HEK293 (cell line): ENCODE results near the gene XPO1.

Experiments
- CTCF ChIA-PET: fragments of 350-600 bp; formaldehyde crosslinking; extraction: SDS; loops from one replicate; lab custom pipeline; 2021; ENCODE audit warnings: antibody characterized with exemption; lab: Yijun Ruan, JAX
- POLR2A ChIA-PET: fragments of 300-600 bp; formaldehyde crosslinking; extraction: SDS; loops from one replicate; lab custom pipeline; 2020; ENCODE audit warnings: antibody characterized with exemption, inconsistent platforms; lab: Yijun Ruan, JAX
- H3K27ac ChIP-seq: fragments of 200-500 bp; sonication (Bioruptor generic); 2 replicates; pipeline ENCODE4 v1.5.1; 2014; ENCODE audit warnings: low read depth, low read length, control low read depth, inconsistent platforms; ENCODE audit errors: extremely low read depth
- H3K36me3 ChIP-seq, 2 experiments: fragments of 200-500 bp in 1 of 2; sonication (Bioruptor generic) in 1 of 2; 1 replicate in 1 of 2; 2 replicates in 1 of 2; pipeline ENCODE4 v1.5.1; 2014 to 2017; ENCODE audit warnings: inconsistent platforms in 2 of 2, low read length in 2 of 2; ENCODE audit not compliant: control insufficient read depth in 2 of 2, insufficient read depth in 1 of 2
- H3K4me1 ChIP-seq: fragments of 200-500 bp; sonication (Bioruptor generic); 2 replicates; pipeline ENCODE4 v1.5.1; 2014; ENCODE audit warnings: mild to moderate bottlenecking, low read length, inconsistent platforms; ENCODE audit not compliant: control insufficient read depth, insufficient read depth
- H3K4me3 ChIP-seq: 2 replicates; pipeline ENCODE4 v1.5.1; 2011; ENCODE audit warnings: low read depth, mild to moderate bottlenecking, control low read depth, low read length, moderate library complexity
- H3K9me3 ChIP-seq: fragments of 200-500 bp; sonication (Bioruptor generic); 2 replicates; pipeline ENCODE4 v1.5.1; 2014; ENCODE audit warnings: low read depth, low read length, inconsistent platforms; ENCODE audit not compliant: control insufficient read depth, insufficient read depth
- BCL11A ChIP-seq: fragments of 450-650 bp; formaldehyde crosslinking; IDR thresholded peaks from 2 replicates; pipeline ENCODE4 v1.5.1; 2016; ENCODE audit warnings: low read depth, missing biosample characterization, missing genetic modification characterization
- GFI1B ChIP-seq: fragments of 450-650 bp; formaldehyde crosslinking; IDR thresholded peaks from 2 replicates; pipeline ENCODE4 v1.5.1; 2016; ENCODE audit warnings: missing biosample characterization, missing genetic modification characterization
- PRDM6 ChIP-seq: fragments of 450-650 bp; formaldehyde crosslinking; IDR thresholded peaks from 2 replicates; pipeline ENCODE4 v1.5.1; 2017; ENCODE audit warnings: missing biosample characterization, missing genetic modification characterization
- RBAK ChIP-seq: fragments of 450-650 bp; formaldehyde crosslinking; IDR thresholded peaks from 2 replicates; pipeline ENCODE4 v1.5.1; 2016; ENCODE audit warnings: missing biosample characterization, missing genetic modification characterization
- REST ChIP-seq: fragments of 450-650 bp; formaldehyde crosslinking; IDR thresholded peaks from 2 replicates; pipeline ENCODE4 v1.5.1; 2016; ENCODE audit warnings: missing biosample characterization, missing genetic modification characterization
- SP2 ChIP-seq: fragments of 450-650 bp; formaldehyde crosslinking; IDR thresholded peaks from 2 replicates; pipeline ENCODE4 v1.5.1; 2016; ENCODE audit warnings: missing biosample characterization, missing genetic modification characterization
- TRIM28 ChIP-seq: IDR thresholded peaks from 2 replicates; pipeline ENCODE4 v1.6.1; 2011; ENCODE audit warnings: low read length, control low read depth, borderline replicate concordance
- WT1 ChIP-seq: fragments of 450-650 bp; formaldehyde crosslinking; IDR thresholded peaks from 2 replicates; pipeline ENCODE4 v1.5.1; 2016; ENCODE audit warnings: missing biosample characterization, missing genetic modification characterization
- ZFP3 ChIP-seq: fragments of 450-650 bp; formaldehyde crosslinking; IDR thresholded peaks from 2 replicates; pipeline ENCODE4 v1.5.1; 2016; ENCODE audit warnings: low read depth, missing biosample characterization, missing genetic modification characterization
- ZNF132 ChIP-seq: fragments of 450-650 bp; formaldehyde crosslinking; IDR thresholded peaks from 2 replicates; pipeline ENCODE4 v1.5.1; 2017; ENCODE audit warnings: missing biosample characterization, missing genetic modification characterization, borderline replicate concordance
- ZNF157 ChIP-seq: fragments of 450-650 bp; formaldehyde crosslinking; IDR thresholded peaks from 2 replicates; pipeline ENCODE4 v1.5.1; 2016; ENCODE audit warnings: missing biosample characterization, missing genetic modification characterization
- ZNF18 ChIP-seq: fragments of 450-650 bp; formaldehyde crosslinking; IDR thresholded peaks from 2 replicates; pipeline ENCODE4 v1.5.1; 2016; ENCODE audit warnings: missing biosample characterization, missing genetic modification characterization
- ZNF324 ChIP-seq: fragments of 450-650 bp; formaldehyde crosslinking; IDR thresholded peaks from 2 replicates; pipeline ENCODE4 v1.5.1; 2016; ENCODE audit warnings: missing biosample characterization, missing genetic modification characterization
- ZNF354C ChIP-seq: fragments of 450-650 bp; formaldehyde crosslinking; IDR thresholded peaks from 2 replicates; pipeline ENCODE4 v1.5.1; 2016; ENCODE audit warnings: missing biosample characterization, missing genetic modification characterization, low read depth, borderline replicate concordance
- ZNF391 ChIP-seq: fragments of 450-650 bp; formaldehyde crosslinking; IDR thresholded peaks from 2 replicates; pipeline ENCODE4 v1.5.1; 2016; ENCODE audit warnings: low read depth, missing biosample characterization, missing genetic modification characterization, borderline replicate concordance
- ZNF394 ChIP-seq: fragments of 450-650 bp; formaldehyde crosslinking; IDR thresholded peaks from 2 replicates; pipeline ENCODE4 v1.5.1; 2016; ENCODE audit warnings: missing biosample characterization, missing genetic modification characterization, mild to moderate bottlenecking, moderate library complexity, borderline replicate concordance
- ZNF423 ChIP-seq: fragments of 450-650 bp; formaldehyde crosslinking; IDR thresholded peaks from 2 replicates; pipeline ENCODE4 v1.5.1; 2016; ENCODE audit warnings: missing biosample characterization, missing genetic modification characterization
- ZNF48 ChIP-seq: fragments of 450-650 bp; formaldehyde crosslinking; IDR thresholded peaks from 2 replicates; pipeline ENCODE4 v1.5.1; 2016; ENCODE audit warnings: missing biosample characterization, missing genetic modification characterization
- ZNF514 ChIP-seq: fragments of 450-650 bp; formaldehyde crosslinking; IDR thresholded peaks from 2 replicates; pipeline ENCODE4 v1.5.1; 2016; ENCODE audit warnings: missing biosample characterization, missing genetic modification characterization
- ZNF544 ChIP-seq: fragments of 450-650 bp; formaldehyde crosslinking; IDR thresholded peaks from 2 replicates; pipeline ENCODE4 v1.5.0; 2017; ENCODE audit warnings: missing biosample characterization, missing genetic modification characterization
- ZNF555 ChIP-seq: fragments of 450-650 bp; formaldehyde crosslinking; conservative IDR thresholded peaks from 2 replicates; pipeline ENCODE4 v1.5.1; 2017; ENCODE audit warnings: missing biosample characterization, mild to moderate bottlenecking, missing genetic modification characterization, inconsistent platforms
- ZNF600 ChIP-seq: fragments of 450-650 bp; formaldehyde crosslinking; IDR thresholded peaks from 2 replicates; pipeline ENCODE4 v1.5.1; 2016; ENCODE audit warnings: missing biosample characterization, missing genetic modification characterization
- ZNF610 ChIP-seq: fragments of 450-650 bp; formaldehyde crosslinking; IDR thresholded peaks from 2 replicates; pipeline ENCODE4 v1.5.1; 2016; ENCODE audit warnings: missing biosample characterization, missing genetic modification characterization, borderline replicate concordance
- ZNF623 ChIP-seq: fragments of 450-650 bp; formaldehyde crosslinking; IDR thresholded peaks from 2 replicates; pipeline ENCODE4 v1.5.1; 2016; ENCODE audit warnings: missing biosample characterization, missing genetic modification characterization
- ZNF639 ChIP-seq: fragments of 450-650 bp; formaldehyde crosslinking; IDR thresholded peaks from 2 replicates; pipeline ENCODE4 v1.5.1; 2016; ENCODE audit warnings: missing biosample characterization, missing genetic modification characterization
- ZNF660 ChIP-seq: fragments of 450-650 bp; IDR thresholded peaks from 2 replicates; pipeline ENCODE4 v1.5.1; 2018; ENCODE audit warnings: missing biosample characterization, mild to moderate bottlenecking, missing genetic modification characterization
- ZNF785 ChIP-seq: fragments of 450-650 bp; formaldehyde crosslinking; IDR thresholded peaks from 2 replicates; pipeline ENCODE4 v1.5.1; 2016; ENCODE audit warnings: missing biosample characterization, missing genetic modification characterization
- ZNF837 ChIP-seq: fragments of 450-650 bp; formaldehyde crosslinking; IDR thresholded peaks from 2 replicates; pipeline ENCODE4 v1.5.1; 2016; ENCODE audit warnings: missing biosample characterization, missing genetic modification characterization
- ZSCAN23 ChIP-seq: fragments of 450-650 bp; formaldehyde crosslinking; IDR thresholded peaks from 2 replicates; pipeline ENCODE4 v1.5.1; 2016; ENCODE audit warnings: missing biosample characterization, missing genetic modification characterization
- ZSCAN30 ChIP-seq: fragments of 450-650 bp; IDR thresholded peaks from 2 replicates; pipeline ENCODE4 v1.5.1; 2018; ENCODE audit warnings: missing biosample characterization, mild to moderate bottlenecking, missing genetic modification characterization, moderate library complexity
- ZXDB ChIP-seq: fragments of 450-650 bp; formaldehyde crosslinking; IDR thresholded peaks from 2 replicates; pipeline ENCODE4 v1.5.1; 2016; ENCODE audit warnings: missing biosample characterization, missing genetic modification characterization

The XPO1 gene

GRCh38 chr2:61549546-61549945, 11.4 kb upstream of the XPO1 start:
- Histone ChIP-seq H3K4me3 (no peak overlapping the region), H3K36me3 (no peaks in the 10 kb centered on the region), H3K27ac (no peak overlapping the region), H3K9me3 (no peaks in the 10 kb centered on the region), H3K4me1 (no peaks in the 10 kb centered on the region)
- POLR2A ChIA-PET = interaction anchor here (0.9 kb wide), 1 partner anchor 11 kb away, joined by 3 read pairs; the partner anchor contains the start of gene XPO1
- CTCF ChIA-PET = no interaction called here
- TF ChIP-seq ZNF324 (tag by site-specific recombination) (no peak), ZNF544 (tag by site-specific recombination) (no peak), ZNF639 (no peak), ZNF785 (no peak), ZNF157 (tag by site-specific recombination) (no peak), ZNF600 (no peak), ZNF423 (tag by site-specific recombination) (no peak), TRIM28 (no peak), PRDM6 (tag by site-specific recombination) (no peak), ZSCAN23 (no peak), ZNF623 (tag by site-specific recombination) (no peak), ZNF132 (tag by site-specific recombination) (no peak)

GRCh38 chr2:61543062-61543461, 4.9 kb upstream of the XPO1 start:
- ChIA-PET CTCF (interaction anchor here (0.6 kb wide), 1 partner anchor 80 kb away, joined by 4 read pairs; no protein-coding TSS in a partner anchor), POLR2A (no interaction called here)
- Histone ChIP-seq H3K4me1 (peaks cover 7% of the 10 kb centered on the region), H3K36me3 (no peaks in the 10 kb centered on the region), H3K27ac (no peak overlapping the region), H3K4me3 (no peak overlapping the region), H3K9me3 (no peaks in the 10 kb centered on the region)
- TF ChIP-seq SP2 (tag by site-specific recombination) = no peak
- TF ChIP-seq ZSCAN30 = no peak
- TF ChIP-seq ZNF514 (tag by site-specific recombination) = no peak
- TF ChIP-seq ZNF354C (tag by site-specific recombination) = no peak
- no peak for TF ChIP-seq ZNF555 (tag by site-specific recombination)
- TF ChIP-seq ZFP3 (tag by site-specific recombination) = no peak
- no peak for TF ChIP-seq RBAK (tag by site-specific recombination)
- no peak for TF ChIP-seq GFI1B (tag by site-specific recombination)
- no peak for TF ChIP-seq ZNF18 (tag by site-specific recombination)
- no peak for TF ChIP-seq ZNF391
- no peak for TF ChIP-seq ZNF660 (tag by site-specific recombination)
- TF ChIP-seq ZNF394 (tag by site-specific recombination) = no peak
- TF ChIP-seq BCL11A (tag by site-specific recombination) = no peak
- TF ChIP-seq ZNF837 (tag by site-specific recombination) = no peak
- TF ChIP-seq ZNF610 (tag by site-specific recombination) = no peak
- TF ChIP-seq ZXDB (tag by site-specific recombination) = no peak
- TF ChIP-seq REST (tag by site-specific recombination) = no peak
- no peak for TF ChIP-seq WT1
- TF ChIP-seq ZNF48 = no peak
